Calu3 (cell line): ENCODE data around the gene ABCA5. TPM values are rescaled to one million over a fixed set of nuclear protein-coding genes. Genes with fewer than 3 reads are reported as not detected.

ENCODE experiments used
- BruUV-seq: library from RNA; stranded (reverse); fragments of 400-500 nt; replicated peaks from 2 replicates; lab custom pipeline; 2021; lab: Mats Ljungman, UMichigan
- CTCF ChIA-PET: fragments of 300-600 bp; sonication (Branson Sonifier 250); formaldehyde crosslinking; loops from one replicate; lab custom pipeline; 2022; ENCODE audit warnings: antibody characterized with exemption; lab: Charles Lee
- DNase-seq: peaks from one replicate; pipeline ENCODE4 v3.0.0; 2022
- H3K27ac Mint-ChIP-seq: one replicate; pipeline ENCODE4 v1.8.0; 2022; ENCODE audit warnings: mixed read lengths; ENCODE audit not compliant: unreplicated experiment
- H3K27me3 Mint-ChIP-seq: one replicate; pipeline ENCODE4 v1.8.0; 2022; ENCODE audit warnings: mixed read lengths; ENCODE audit not compliant: unreplicated experiment
- H3K36me3 Mint-ChIP-seq: one replicate; pipeline ENCODE4 v1.8.0; 2022; ENCODE audit warnings: mild to moderate bottlenecking, moderate library complexity, mixed read lengths; ENCODE audit not compliant: insufficient read depth, unreplicated experiment
- H3K4me1 Mint-ChIP-seq: one replicate; pipeline ENCODE4 v1.8.0; 2022; ENCODE audit warnings: mild to moderate bottlenecking, low read depth, mixed read lengths; ENCODE audit not compliant: unreplicated experiment
- H3K4me3 Mint-ChIP-seq: one replicate; pipeline ENCODE4 v1.8.0; 2022; ENCODE audit warnings: mild to moderate bottlenecking, low read depth, moderate library complexity, mixed read lengths; ENCODE audit not compliant: unreplicated experiment
- H3K9me3 Mint-ChIP-seq: one replicate; pipeline ENCODE4 v1.8.0; 2022; ENCODE audit warnings: low read depth, mixed read lengths; ENCODE audit not compliant: unreplicated experiment
- intact Hi-C: fragments of 100-400 bp; cut with micrococcal nuclease; formaldehyde crosslinking; loops from one replicate; pipeline ENCODE4 v1.10.0; 2022; ENCODE audit not compliant: unreplicated experiment
- total RNA-seq: library from RNA; stranded (reverse); gene quantifications from 2 replicates; pipeline ENCODE4 v1.2.3, GENCODE V29; 2022
- TF ChIP-seq, protein P1 (sequence below): fragments of 200-600 bp; IDR thresholded peaks from one replicate; pipeline ENCODE4 v1.8.0; 2022; ENCODE audit warnings: antibody characterized with exemption; ENCODE audit not compliant: unreplicated experiment

The ABCA5 gene
- total RNA-seq, 1 experiment from 2014 or later: 8.9 TPM

DNA sequence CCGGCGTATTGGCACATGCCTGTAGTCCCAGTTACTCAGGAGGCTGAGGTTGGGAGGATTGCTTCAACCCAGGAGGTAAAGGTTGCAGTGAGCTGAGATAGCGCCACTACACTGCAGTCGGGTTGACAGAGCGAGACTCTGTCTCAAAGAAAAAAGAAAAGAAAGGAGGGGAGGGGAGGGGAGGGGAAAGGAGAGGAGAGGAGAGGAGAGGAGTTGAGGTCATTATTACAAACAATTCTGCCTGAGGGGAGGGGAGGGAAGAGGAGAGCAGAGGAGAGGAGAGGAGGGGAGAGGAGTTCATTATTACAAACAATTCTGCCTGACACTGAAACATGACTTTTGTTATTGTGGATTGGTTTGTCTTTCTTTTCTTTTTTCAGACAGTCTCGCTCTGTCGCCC is 19.8 kb upstream of the ABCA5 start:
- intact Hi-C loops: no loop called here
- BruUV-seq: no TSS peak
- Mint-ChIP-seq H3K4me1 (no peaks in the 10 kb centered on the region), H3K4me3 (no peak overlapping the region), H3K27me3 (no peaks in the 10 kb centered on the region), H3K36me3 (no peaks in the 10 kb centered on the region), H3K27ac (no peak overlapping the region), H3K9me3 (no peaks in the 10 kb centered on the region)
- CTCF ChIA-PET: no interaction called here
- no peak for DNase-seq
- TF ChIP-seq, protein P1, sequence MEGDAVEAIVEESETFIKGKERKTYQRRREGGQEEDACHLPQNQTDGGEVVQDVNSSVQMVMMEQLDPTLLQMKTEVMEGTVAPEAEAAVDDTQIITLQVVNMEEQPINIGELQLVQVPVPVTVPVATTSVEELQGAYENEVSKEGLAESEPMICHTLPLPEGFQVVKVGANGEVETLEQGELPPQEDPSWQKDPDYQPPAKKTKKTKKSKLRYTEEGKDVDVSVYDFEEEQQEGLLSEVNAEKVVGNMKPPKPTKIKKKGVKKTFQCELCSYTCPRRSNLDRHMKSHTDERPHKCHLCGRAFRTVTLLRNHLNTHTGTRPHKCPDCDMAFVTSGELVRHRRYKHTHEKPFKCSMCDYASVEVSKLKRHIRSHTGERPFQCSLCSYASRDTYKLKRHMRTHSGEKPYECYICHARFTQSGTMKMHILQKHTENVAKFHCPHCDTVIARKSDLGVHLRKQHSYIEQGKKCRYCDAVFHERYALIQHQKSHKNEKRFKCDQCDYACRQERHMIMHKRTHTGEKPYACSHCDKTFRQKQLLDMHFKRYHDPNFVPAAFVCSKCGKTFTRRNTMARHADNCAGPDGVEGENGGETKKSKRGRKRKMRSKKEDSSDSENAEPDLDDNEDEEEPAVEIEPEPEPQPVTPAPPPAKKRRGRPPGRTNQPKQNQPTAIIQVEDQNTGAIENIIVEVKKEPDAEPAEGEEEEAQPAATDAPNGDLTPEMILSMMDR: no peak

DNA sequence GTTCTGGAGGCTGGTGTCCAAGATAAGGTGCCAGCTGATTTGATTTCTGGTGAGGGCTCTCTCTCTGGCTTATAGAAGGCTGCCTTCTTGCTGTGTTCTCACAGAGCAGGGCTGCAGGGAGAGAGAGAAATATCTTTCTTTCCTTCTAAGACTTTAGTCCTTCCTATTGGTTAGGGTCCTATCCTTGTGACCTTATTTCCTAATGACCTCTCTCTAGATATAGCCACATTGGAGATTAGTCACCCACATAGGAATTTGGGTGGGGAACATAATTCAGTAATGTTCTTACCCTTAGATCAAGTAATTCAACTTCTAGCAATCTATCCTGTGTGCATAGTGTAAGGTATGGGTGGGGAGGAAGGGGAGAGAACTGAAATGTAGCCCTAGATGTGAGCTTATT is 18.0 kb upstream of the ABCA5 start:
- no peaks in the 10 kb centered on the region for H3K36me3 Mint-ChIP-seq
- TF ChIP-seq, protein P1: no peak
- H3K4me1 Mint-ChIP-seq: no peaks in the 10 kb centered on the region
- no peak overlapping the region for H3K27ac Mint-ChIP-seq
- no peaks in the 10 kb centered on the region for H3K9me3 Mint-ChIP-seq
- CTCF ChIA-PET: no interaction called here
- intact Hi-C loops: no loop called here
- H3K27me3 Mint-ChIP-seq: no peaks in the 10 kb centered on the region
- no peak overlapping the region for H3K4me3 Mint-ChIP-seq
- no TSS peak for BruUV-seq
- no peak for DNase-seq

DNA sequence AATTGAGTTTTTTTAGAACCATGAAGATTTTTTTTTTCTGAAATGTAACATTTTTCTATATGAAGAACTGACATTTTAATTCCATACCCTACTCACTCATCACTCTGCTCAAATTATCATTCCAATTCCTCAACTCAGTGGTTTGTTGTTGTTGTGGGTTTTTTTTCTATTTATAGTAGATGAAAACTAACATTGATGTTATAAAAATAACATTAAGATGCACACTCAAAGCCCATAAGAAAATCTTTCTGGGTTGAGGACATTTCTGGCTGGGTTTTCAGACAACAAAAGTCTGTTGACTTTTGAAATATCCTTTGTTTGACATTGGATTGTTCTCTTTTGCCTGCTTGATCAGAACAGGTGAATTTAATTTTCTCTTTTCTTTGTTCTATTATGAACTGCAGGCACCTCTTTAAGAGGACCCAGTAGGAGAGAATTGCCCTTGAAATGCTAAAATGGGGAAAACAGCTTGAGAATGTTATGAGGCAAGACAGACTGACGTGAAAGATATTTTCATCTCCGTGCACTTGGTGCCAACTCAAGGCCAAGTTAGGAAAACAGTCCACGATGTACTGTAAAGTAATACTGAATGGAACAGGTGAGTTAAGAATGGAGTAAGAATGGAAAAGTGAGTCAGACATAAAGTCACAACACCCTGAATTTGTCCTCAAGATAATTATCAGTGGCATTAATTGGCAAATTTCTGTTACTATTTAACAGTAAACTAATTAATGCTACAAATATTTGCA is 16.1 kb upstream of the ABCA5 start:
- DNase-seq: no peak
- Mint-ChIP-seq H3K36me3 (no peaks in the 10 kb centered on the region), H3K9me3 (no peaks in the 10 kb centered on the region), H3K4me3 (no peak overlapping the region), H3K4me1 (no peaks in the 10 kb centered on the region), H3K27ac (no peak overlapping the region), H3K27me3 (no peaks in the 10 kb centered on the region)
- CTCF ChIA-PET: no interaction called here
- BruUV-seq: no TSS peak
- intact Hi-C loops: no loop called here
- TF ChIP-seq, protein P1: no peak

- DNase-seq: no peak
- TF ChIP-seq, protein P1: no peak
- no peak overlapping the region for H3K27ac Mint-ChIP-seq
- no peaks in the 10 kb centered on the region for H3K27me3 Mint-ChIP-seq
- no peaks in the 10 kb centered on the region for H3K4me1 Mint-ChIP-seq
- no peaks in the 10 kb centered on the region for H3K36me3 Mint-ChIP-seq
- H3K4me3 Mint-ChIP-seq: no peak overlapping the region
- H3K9me3 Mint-ChIP-seq: no peaks in the 10 kb centered on the region
- intact Hi-C loops: loop anchor here (5.0 to 10.0 kb wide), 3 partner anchors 52 to 1285 kb away; no protein-coding TSS in a partner anchor
- BruUV-seq: no TSS peak
- CTCF ChIA-PET: no interaction called here
Observed at GRCh38 chr17:69339937-69340336, 13.0 kb upstream of the ABCA5 start.
